HEK293T (cell line): Measurements from ENCODE around the gene LPO.

Source experiments
- CTCF ChIA-PET: fragments of 350-600 bp; formaldehyde crosslinking; extraction: SDS; loops from one replicate; lab custom pipeline; 2021; ENCODE audit warnings: antibody characterized with exemption, inconsistent platforms; lab: Yijun Ruan, JAX
- POLR2A ChIA-PET: fragments of 350-600 bp; formaldehyde crosslinking; extraction: SDS; loops from one replicate; lab custom pipeline; 2020; ENCODE audit warnings: antibody characterized with exemption, inconsistent platforms; lab: Yijun Ruan, JAX
- DNase-seq: peaks from one replicate; pipeline ENCODE4 v3.0.0; 2012; ENCODE audit warnings: mixed read lengths; ENCODE audit errors: extremely low spot score
- ARNT ChIP-seq: fragments of 450-650 bp; IDR thresholded peaks from 2 replicates; pipeline ENCODE4 v1.6.1; 2017; ENCODE audit warnings: mild to moderate bottlenecking
- BHLHE40 ChIP-seq: fragments of 450-650 bp; IDR thresholded peaks from 2 replicates; pipeline ENCODE4 v1.6.1; 2016; ENCODE audit warnings: mild to moderate bottlenecking, moderate library complexity, borderline replicate concordance
- CTBP1 ChIP-seq: fragments of 450-650 bp; IDR thresholded peaks from 2 replicates; pipeline ENCODE4 v1.6.1; 2016; ENCODE audit warnings: borderline replicate concordance
- ELF4 ChIP-seq: fragments of 450-650 bp; IDR thresholded peaks from 2 replicates; pipeline ENCODE4 v1.6.1; 2017; ENCODE audit warnings: antibody characterized with exemption
- FOXA1 ChIP-seq: fragments of 450-650 bp; IDR thresholded peaks from 2 replicates; pipeline ENCODE4 v1.6.1; 2016; ENCODE audit warnings: mild to moderate bottlenecking
- FOXK2 ChIP-seq: fragments of 450-650 bp; IDR thresholded peaks from 2 replicates; pipeline ENCODE4 v1.6.1; 2016; ENCODE audit warnings: mild to moderate bottlenecking
- FOXM1 ChIP-seq: fragments of 450-650 bp; IDR thresholded peaks from 2 replicates; pipeline ENCODE4 v1.6.1; 2017; ENCODE audit warnings: mild to moderate bottlenecking, borderline replicate concordance
- HDGF ChIP-seq: fragments of 450-650 bp; IDR thresholded peaks from 2 replicates; pipeline ENCODE4 v1.6.1; 2017; ENCODE audit warnings: antibody characterized with exemption, borderline replicate concordance
- L3MBTL2 ChIP-seq: fragments of 450-650 bp; conservative IDR thresholded peaks from 2 replicates; pipeline ENCODE4 v1.6.1; 2016; ENCODE audit warnings: mild to moderate bottlenecking
- LEF1 ChIP-seq: fragments of 450-650 bp; IDR thresholded peaks from 2 replicates; pipeline ENCODE4 v1.6.1; 2017; ENCODE audit warnings: mild to moderate bottlenecking, borderline replicate concordance
- NFRKB ChIP-seq: fragments of 450-650 bp; IDR thresholded peaks from 2 replicates; pipeline ENCODE4 v1.6.1; 2016; ENCODE audit warnings: mild to moderate bottlenecking, moderate library complexity
- SP1 ChIP-seq: fragments of 450-650 bp; IDR thresholded peaks from 2 replicates; pipeline ENCODE4 v1.6.1; 2017
- SUZ12 ChIP-seq: fragments of 450-650 bp; IDR thresholded peaks from 2 replicates; pipeline ENCODE4 v1.6.1; 2016; ENCODE audit warnings: mild to moderate bottlenecking
- TARDBP ChIP-seq: fragments of 450-650 bp; IDR thresholded peaks from 2 replicates; pipeline ENCODE4 v1.6.1; 2016
- ZNF384 ChIP-seq: fragments of 450-650 bp; IDR thresholded peaks from 2 replicates; pipeline ENCODE4 v1.6.1; 2016
- TF ChIP-seq, protein P1 (sequence below): fragments of 450-650 bp; IDR thresholded peaks from 2 replicates; pipeline ENCODE4 v1.6.1; 2016

The LPO gene

DNA sequence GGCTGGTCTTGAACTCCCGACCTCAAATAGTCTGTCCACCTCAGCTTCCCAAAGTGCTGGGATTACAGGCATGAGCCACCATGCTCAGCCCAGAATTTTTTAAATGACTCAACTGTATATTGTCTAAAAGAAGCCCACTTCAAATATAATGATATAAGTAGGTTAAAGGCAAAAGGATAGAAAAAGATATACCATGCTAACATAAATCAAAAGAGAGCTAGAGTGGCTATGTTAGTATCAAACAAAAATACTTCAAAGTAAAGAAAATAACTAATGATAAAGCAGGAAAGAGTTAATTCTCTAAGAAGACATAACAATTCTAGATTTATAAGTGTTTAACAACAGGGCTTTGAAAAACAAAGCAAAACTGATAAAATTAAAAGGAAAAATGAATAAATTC, 55.6 kb downstream of the LPO start:
- POLR2A ChIA-PET = interaction anchor here (0.5 kb wide), 1 partner anchor 46 kb away, joined by 3 read pairs; no protein-coding TSS in a partner anchor
- no peak for DNase-seq
- CTCF ChIA-PET = interaction anchor here (1.0 kb wide), 1 partner anchor 10 kb away, joined by 3 read pairs; no protein-coding TSS in a partner anchor
- no peak for TF ChIP-seq HDGF
- no peak for TF ChIP-seq CTBP1
- TF ChIP-seq SUZ12 = no peak
- TF ChIP-seq SP1 = no peak
- TF ChIP-seq FOXK2 = no peak
- no peak for TF ChIP-seq L3MBTL2
- no peak for TF ChIP-seq ARNT

DNA sequence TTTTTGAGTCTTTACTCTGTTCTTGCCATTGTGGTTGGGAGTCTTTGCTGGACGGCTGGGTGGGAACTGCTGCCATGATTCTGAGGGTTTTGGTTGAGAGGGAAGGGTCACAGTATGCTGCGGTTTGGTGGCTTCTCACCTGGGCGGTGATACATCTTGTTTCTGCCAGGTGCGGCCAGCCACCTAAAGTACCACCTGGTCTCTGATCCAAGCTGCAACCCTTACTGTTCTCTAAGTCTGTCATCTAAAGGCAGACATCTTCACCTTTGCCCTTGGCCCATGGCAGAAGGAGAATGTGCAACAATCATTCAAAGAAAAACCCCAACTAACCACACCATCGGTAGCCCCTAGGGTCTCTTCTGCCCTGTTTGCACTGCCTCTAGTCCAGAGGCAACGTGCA, 62.0 kb downstream of the LPO start:
- ChIA-PET POLR2A (no interaction called here), CTCF (interaction anchor here (1.3 kb wide), 1 partner anchor 17 kb away, joined by 5 read pairs; no protein-coding TSS in a partner anchor)
- TF ChIP-seq ZNF384 (no peak), SUZ12 (no peak), BHLHE40 (no peak), FOXA1 (no peak), ELF4 (no peak), LEF1 (no peak), L3MBTL2 (no peak), FOXK2 (no peak), CTBP1 (no peak), ARNT (no peak)
- TF ChIP-seq, protein P1, sequence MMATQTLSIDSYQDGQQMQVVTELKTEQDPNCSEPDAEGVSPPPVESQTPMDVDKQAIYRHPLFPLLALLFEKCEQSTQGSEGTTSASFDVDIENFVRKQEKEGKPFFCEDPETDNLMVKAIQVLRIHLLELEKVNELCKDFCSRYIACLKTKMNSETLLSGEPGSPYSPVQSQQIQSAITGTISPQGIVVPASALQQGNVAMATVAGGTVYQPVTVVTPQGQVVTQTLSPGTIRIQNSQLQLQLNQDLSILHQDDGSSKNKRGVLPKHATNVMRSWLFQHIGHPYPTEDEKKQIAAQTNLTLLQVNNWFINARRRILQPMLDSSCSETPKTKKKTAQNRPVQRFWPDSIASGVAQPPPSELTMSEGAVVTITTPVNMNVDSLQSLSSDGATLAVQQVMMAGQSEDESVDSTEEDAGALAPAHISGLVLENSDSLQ = no peak
- no peak for DNase-seq

DNA sequence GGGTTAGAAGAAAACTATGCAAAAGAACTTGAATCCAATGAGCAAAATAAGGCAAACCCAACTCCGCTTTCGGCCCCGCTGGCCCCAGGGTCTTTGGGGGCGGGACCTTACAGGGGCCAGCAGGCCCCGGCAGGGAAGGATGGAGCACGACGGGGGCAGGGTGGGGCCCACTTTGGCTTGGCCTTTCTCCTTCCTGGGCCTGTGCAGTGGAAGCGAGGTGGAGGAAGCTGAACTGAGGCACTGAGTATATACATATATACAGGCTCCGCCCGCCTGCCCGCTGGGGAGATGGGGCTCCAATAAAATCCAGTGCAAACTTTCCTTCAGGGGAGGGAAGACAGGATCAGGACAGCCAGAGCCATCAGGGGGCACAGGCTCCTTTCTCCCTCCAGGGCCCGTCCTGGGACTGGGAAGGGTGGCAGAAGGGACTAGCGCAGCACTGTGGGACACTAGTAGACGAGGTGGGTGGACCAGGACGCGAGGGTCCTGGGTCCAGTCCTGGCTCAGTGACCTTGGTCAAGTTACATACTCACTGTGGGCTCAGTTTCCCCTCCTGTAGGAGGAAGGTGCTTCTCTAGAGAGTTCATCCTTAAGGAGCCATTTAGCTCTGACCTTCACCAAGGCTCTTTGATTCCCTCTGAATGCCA, 63.2 kb downstream of the LPO start:
- CTCF ChIA-PET = interaction anchor here (0.6 to 1.3 kb wide), 3 partner anchors 16 to 326 kb away, joined by 3 to 5 read pairs (median 3); no protein-coding TSS in a partner anchor
- POLR2A ChIA-PET = interaction anchor here (0.8 kb wide), 1 partner anchor 51 kb away, joined by 3 read pairs; the partner anchor contains the start of gene SUPT4H1
- TF ChIP-seq TARDBP = no peak
- no peak for TF ChIP-seq FOXA1
- no peak for TF ChIP-seq LEF1
- no peak for TF ChIP-seq SP1
- no peak for TF ChIP-seq FOXK2
- TF ChIP-seq NFRKB = no peak
- no peak for TF ChIP-seq HDGF
- no peak for DNase-seq

DNA sequence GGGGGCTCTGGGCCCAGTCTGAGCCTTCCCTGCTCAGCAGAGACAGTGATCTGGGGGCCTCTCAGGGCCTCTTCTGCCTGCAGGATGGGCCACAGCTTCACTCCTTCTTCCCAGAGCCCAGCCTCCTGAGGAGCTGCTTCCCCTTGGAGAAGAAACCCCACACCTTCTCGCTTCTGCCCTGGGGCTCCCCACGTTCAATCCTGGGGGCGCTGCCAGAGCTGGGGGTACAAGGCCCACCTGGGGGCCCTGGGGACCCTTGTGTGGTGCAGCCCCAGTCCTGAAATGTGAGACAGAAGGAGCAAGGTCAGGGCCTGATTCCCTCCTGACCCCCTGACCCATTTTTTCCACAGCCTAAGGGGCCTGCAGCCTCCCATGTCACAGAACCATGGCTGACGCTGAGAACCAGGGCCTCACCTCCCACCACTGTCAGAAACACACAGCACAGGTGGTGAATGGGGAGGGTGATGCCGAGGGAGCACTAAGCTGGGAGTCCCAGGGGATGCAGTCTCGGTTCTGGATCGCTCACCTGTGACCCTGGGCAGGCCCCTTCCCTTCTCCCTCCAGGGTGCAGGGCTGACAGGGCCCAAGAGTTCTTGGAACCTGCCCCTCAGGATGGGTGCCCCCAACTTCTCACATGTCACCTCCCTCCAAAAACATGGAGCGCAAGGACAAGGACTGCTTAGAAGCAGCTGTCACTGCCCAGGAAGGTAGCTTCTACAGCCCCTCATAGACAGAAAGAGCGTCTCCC, 64.0 kb downstream of the LPO start:
- TF ChIP-seq FOXM1 = no peak
- no peak for TF ChIP-seq FOXK2
- no peak for TF ChIP-seq CTBP1
- no peak for TF ChIP-seq SUZ12
- TF ChIP-seq ARNT = no peak
- DNase-seq = no peak
- ChIA-PET POLR2A (interaction anchor here (0.8 kb wide), 1 partner anchor 50 kb away, joined by 3 read pairs; the partner anchor contains the start of gene SUPT4H1), CTCF (interaction anchor here (0.6 to 1.3 kb wide), 3 partner anchors 15 to 326 kb away, joined by 3 read pairs; no protein-coding TSS in a partner anchor)

DNA sequence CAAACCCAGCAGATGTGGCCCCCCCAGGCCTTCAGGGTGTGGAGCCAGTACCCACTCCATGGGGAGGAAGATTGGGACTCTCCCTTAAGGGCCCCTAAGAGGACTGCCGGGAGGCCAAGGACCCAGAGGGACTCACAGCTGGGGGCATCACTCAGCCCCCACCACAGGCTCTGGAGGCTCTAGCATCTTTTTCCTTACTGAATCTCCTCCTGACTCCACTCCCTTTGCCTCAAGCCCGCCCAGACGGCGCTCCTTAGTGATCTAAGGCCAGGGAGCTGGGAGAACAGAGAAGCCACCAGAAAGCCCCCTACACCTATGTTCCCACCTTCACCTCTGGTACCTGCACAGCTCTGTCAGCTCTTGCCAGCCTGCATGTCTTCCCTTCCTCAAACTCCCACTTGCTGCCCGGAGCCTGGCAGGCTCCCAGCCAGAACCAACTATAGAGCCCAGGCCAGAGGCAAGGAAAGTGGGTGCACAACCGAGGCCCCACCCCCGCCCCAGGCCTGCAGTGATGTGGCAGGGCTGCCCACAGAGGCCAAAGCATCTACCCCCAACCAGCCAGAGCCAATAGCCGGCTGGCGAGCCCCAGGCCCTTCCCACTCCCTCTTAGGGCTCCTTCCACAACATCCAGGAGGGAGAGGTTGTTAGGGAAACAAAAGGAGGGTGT, 64.7 kb downstream of the LPO start:
- POLR2A ChIA-PET = no interaction called here
- CTCF ChIA-PET = interaction anchor here (0.6 to 1.7 kb wide), 3 partner anchors 9 to 231 kb away, joined by 3 to 5 read pairs (median 3); no protein-coding TSS in a partner anchor
- no peak for DNase-seq
- TF ChIP-seq FOXK2 (no peak), ARNT (no peak), SP1 (no peak), L3MBTL2 (no peak), ELF4 (no peak), ZNF384 (no peak), NFRKB (no peak), HDGF (no peak), LEF1 (no peak), SUZ12 (no peak), CTBP1 (no peak), BHLHE40 (no peak), FOXA1 (no peak), FOXM1 (no peak)

DNA sequence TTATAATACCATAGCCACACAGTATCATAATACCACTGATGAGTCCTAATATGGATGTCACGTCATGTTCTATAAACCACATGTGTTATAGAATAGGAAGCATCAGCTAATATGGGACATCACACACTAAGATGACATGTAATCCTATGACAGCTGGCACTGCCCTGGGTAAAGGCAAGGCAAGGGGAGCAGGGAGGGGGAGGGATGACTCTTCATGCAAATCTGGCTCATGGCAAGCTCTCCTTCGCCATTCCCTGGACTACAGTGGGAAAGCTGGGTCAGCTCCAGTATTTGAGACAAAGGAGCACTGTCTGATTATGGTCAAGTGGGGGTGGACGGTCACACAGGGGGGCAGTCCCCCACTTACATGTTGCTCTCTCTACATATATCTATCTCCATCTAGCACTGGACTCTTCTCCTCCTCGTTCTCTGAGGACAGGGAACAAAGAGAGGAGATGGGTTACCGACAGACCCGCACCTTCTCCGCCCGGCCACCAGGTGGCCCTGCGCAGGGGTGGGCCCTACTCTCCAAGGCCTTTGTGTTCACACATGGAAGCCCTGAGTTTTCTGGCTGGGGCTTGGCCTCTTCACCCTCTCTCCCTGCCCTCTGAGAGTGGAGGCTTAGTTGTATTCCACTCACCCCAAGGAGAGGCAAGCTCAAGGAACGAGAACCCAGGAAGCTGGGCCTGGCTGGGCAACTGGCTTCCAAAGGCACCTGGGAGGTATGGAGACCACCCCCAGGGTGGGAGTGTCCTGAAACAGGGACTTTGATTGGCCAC, 65.8 kb downstream of the LPO start:
- POLR2A ChIA-PET = interaction anchor here (0.8 to 1.2 kb wide), 3 partner anchors 48 to 113 kb away, joined by 3 to 5 read pairs (median 4); partner anchors contain the start of genes RNF43 and SUPT4H1
- TF ChIP-seq BHLHE40 = no peak
- TF ChIP-seq ARNT = no peak
- CTCF ChIA-PET = interaction anchor here (0.5 to 2.9 kb wide), 16 partner anchors 8 to 862 kb away, joined by 3 to 17 read pairs (median 3); partner anchors contain the start of gene RNF43
- DNase-seq = peak; percentile 92
